ENCODE measurements around the gene C6orf136.

Gene C6orf136

GRCh38 chr6:30683980-30684338 is 37.0 kb downstream of the C6orf136 start:
- DNase-seq, result no peak
- in situ Hi-C loops (cut with MboI; ENCODE audit: low pct_unique_long_range_greater_than_20kb, low sequenced_read_pairs), result no loop called here

- in situ Hi-C loops (cut with MboI; ENCODE audit: low pct_unique_long_range_greater_than_20kb, low sequenced_read_pairs), result no loop called here
- DNase-seq, result peak; percentile 72
Observed at GRCh38 chr6:30684386-30685156, 37.6 kb downstream of the C6orf136 start.

- in situ Hi-C loops (cut with MboI; ENCODE audit: low pct_unique_long_range_greater_than_20kb, low sequenced_read_pairs), result no loop called here
Observed at GRCh38 chr6:30685157-30686008, 38.5 kb downstream of the C6orf136 start.

GRCh38 chr6:30686009-30686907 is 39.3 kb downstream of the C6orf136 start, which contains the start of gene PPP1R18:
Gene PPP1R18, minus strand, starts transcription at chr6:30686645. Its CDS starts 627 bp downstream, at chr6:30686018.
- in situ Hi-C loops (cut with MboI; ENCODE audit: low pct_unique_long_range_greater_than_20kb, low sequenced_read_pairs), result no loop called here
- DNase-seq, result peak; percentile 51

More at GRCh38 chr6:30685157-30686008, 38.5 kb downstream of the C6orf136 start:
- DNase-seq, result peak; percentile 29

- DNase-seq, result peak; percentile 96
- in situ Hi-C loops (cut with MboI; ENCODE audit: low pct_unique_long_range_greater_than_20kb, low sequenced_read_pairs), result no loop called here
Observed at GRCh38 chr6:30686908-30687658, 40.1 kb downstream of the C6orf136 start.

GRCh38 chr6:30687659-30688431 is 40.9 kb downstream of the C6orf136 start:
- no peak for DNase-seq
- in situ Hi-C loops (cut with MboI; ENCODE audit: low pct_unique_long_range_greater_than_20kb, low sequenced_read_pairs), result no loop called here

GRCh38 chr6:30688569-30688968 is 41.6 kb downstream of the C6orf136 start:
- in situ Hi-C loops (cut with MboI; ENCODE audit: low pct_unique_long_range_greater_than_20kb, low sequenced_read_pairs), result no loop called here
- no peak for DNase-seq

GRCh38 chr6:30689022-30689865 is 42.3 kb downstream of the C6orf136 start:
- in situ Hi-C loops (cut with MboI; ENCODE audit: low pct_unique_long_range_greater_than_20kb, low sequenced_read_pairs), result no loop called here
- no peak for DNase-seq

GRCh38 chr6:30689985-30690384 is 43.1 kb downstream of the C6orf136 start:
- no peak for DNase-seq
- in situ Hi-C loops (cut with MboI; ENCODE audit: low pct_unique_long_range_greater_than_20kb, low sequenced_read_pairs), result no loop called here

- in situ Hi-C loops (cut with MboI; ENCODE audit: low pct_unique_long_range_greater_than_20kb, low sequenced_read_pairs), result no loop called here
- DNase-seq, result peak; percentile 91
Observed at GRCh38 chr6:30690403-30691207, 43.7 kb downstream of the C6orf136 start, which contains the start of gene NRM. Gene NRM, minus strand, starts transcription at chr6:30690984. Its CDS starts 10 bp downstream, at chr6:30690974.

GRCh38 chr6:30691208-30691847 is 44.4 kb downstream of the C6orf136 start:
- in situ Hi-C loops (cut with MboI; ENCODE audit: low pct_unique_long_range_greater_than_20kb, low sequenced_read_pairs), result no loop called here
- no peak for DNase-seq

GRCh38 chr6:30696432-30696831 is 49.5 kb downstream of the C6orf136 start:
- in situ Hi-C loops (cut with MboI; ENCODE audit: low pct_unique_long_range_greater_than_20kb, low sequenced_read_pairs), result no loop called here

GRCh38 chr6:30700340-30700739 is 53.4 kb downstream of the C6orf136 start:
- DNase-seq, result no peak
- in situ Hi-C loops (cut with MboI; ENCODE audit: low pct_unique_long_range_greater_than_20kb, low sequenced_read_pairs), result no loop called here

More at GRCh38 chr6:30696432-30696831, 49.5 kb downstream of the C6orf136 start:
- no peak for DNase-seq

Data from KBM-7 (cell line).